ENCODE data around the gene AZIN2. TPM values are rescaled to one million over a fixed set of nuclear protein-coding genes. Genes with fewer than 3 reads are reported as not detected.
A peak's percentile ranks its signal among the peaks of the same experiment; 100 is the strongest.

AZIN2 gene
- total and polyA plus RNA-seq, 2 of the 8 experiments (the other 6 are each of a cell fraction or from before 2014, with no cell fraction given), result 0.22 to 0.91 TPM

DNA sequence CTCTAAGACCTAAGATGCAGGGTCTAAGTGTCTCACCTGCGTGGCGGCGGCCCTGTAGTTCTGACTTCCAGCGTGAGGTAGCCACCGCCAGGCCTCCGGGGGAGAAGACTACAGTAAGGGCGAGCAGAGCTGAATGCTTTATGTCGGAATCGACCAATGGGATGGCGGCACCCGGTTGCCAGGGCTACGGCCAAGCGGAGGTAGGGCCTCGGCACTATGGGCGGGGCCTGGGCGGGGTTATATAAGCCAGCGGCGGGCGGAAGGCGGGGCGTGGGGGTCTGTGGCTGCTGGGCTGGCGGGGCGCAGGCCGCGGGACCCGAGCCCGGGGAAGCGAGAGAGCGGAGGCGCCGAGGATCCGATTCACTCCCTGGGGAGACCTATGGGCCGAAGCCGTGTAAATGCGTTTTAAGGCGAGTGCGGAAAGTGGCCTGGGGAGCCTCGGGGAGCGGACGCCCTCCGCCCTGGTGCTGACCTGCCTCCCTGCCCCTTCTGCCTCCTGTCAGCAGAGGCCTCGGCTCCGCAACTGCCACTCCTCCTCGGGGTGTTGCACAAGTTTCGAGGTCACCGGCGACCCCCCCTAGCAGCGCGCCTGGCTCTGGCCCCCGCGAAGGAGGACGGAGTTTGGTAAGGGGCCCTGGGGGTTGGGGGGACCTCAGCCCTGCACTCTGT, at the start of gene AZIN2 (continued):
- TF ChIP-seq CHD1 (IDR thresholded peaks at IDR 0.05; ENCODE audit: low read depth, low read length) (no peak), CHD2 (IDR thresholded peaks at IDR 0.05; ENCODE audit: low read length) (no peak), RAD21 (IDR thresholded peaks at IDR 0.05 in 1 of 2, conservative IDR thresholded peaks at IDR 0.05 in 1 of 2; ENCODE audit: low read depth in 2 of 2, low read length in 2 of 2) (peak in 1 of 2 experiments; percentile 15; a peak in 1 of 4 replicates), TBP (IDR thresholded peaks at IDR 0.05; ENCODE audit: low read depth, low read length) (peak; percentile 87), SP1 (IDR thresholded peaks at IDR 0.05; ENCODE audit: low read depth, low read length) (0 out of 2 replicates have a peak, but pooled peaks have one; percentile 55), POLR2A (IDR thresholded peaks at IDR 0.05; ENCODE audit: control extremely low read depth in 1 of 2, low read depth in 2 of 2, low read length in 2 of 2) (peak in 1 of 2 experiments; percentile 64; a peak in 2 of 3 replicates), NRF1 (IDR thresholded peaks at IDR 0.05; ENCODE audit: low read depth, low read length) (no peak), POLR2AphosphoS5 (IDR thresholded peaks at IDR 0.05; ENCODE audit: low read depth, low read length) (peak; percentile 69; the same call in 1 of the 2 replicates), FOSL1 (IDR thresholded peaks at IDR 0.05; ENCODE audit: insufficient read depth, low read depth, low read length) (no peak), SIRT6 (IDR thresholded peaks at IDR 0.05; ENCODE audit: low read length) (no peak), CEBPB (IDR thresholded peaks at IDR 0.05; ENCODE audit: low read depth, low read length) (peak; percentile 44; the same call in 1 of the 2 replicates)

All from H1 (cell line).